Measurements from ENCODE around the gene PCDHGA4. TPM values are rescaled to one million over a fixed set of nuclear protein-coding genes. Genes with fewer than 3 reads are reported as not detected.

The PCDHGA4 gene
- total and polyA plus RNA-seq, 2 donors (not counting 1 experiment from before 2014, with no cell fraction given), result 0.13 to 1.1 TPM

DNA sequence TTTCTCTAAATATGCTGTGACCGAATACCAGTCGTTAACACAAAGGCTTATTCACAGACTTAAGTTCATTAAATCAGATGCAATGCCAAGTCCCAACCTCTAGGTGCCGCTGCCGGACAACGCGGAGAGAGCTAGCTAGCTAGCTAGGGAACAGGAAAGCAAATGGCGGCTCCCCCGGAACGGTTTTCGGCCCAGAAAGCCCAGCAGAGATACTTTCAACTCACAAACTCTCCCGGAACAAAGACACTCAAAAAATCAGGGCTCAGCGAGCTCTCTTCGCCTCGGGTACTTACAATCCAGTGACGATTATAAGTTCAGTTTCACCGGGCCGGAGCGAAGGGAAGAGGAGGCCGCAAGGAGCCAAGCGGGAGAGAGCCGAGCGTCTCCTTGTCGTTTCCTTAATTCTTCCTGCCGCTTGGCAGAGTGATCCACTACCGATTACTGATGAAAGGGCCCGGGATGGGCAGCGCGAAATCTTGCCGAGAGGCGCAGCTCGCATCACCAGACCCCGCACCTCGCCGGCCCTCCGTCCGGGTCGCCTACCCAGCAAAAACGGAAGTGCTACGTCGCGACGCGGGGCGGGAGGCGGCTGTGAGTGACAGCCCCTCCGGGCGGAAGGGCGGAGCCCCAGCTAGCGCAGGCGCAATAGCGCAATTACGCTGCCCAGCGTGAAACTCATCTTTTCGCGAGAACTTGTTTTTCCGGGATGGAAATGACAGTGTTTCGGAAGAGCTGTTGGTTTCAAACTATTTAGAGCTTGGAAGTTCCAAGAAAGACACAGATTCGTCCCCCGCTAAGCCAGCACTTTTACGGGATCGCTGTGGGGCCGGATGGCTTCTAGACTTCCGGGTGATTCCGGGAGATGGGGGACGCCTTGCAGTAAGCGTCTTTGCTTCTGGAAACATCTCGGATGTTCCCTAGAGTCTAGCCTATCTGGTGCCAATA lies 34.3 kb upstream of the PCDHGA4 start, which contains the start of gene TAF7:
Gene TAF7, minus strand, starts transcription at position 560 of the 945 bp plus-strand sequence. CDS start 740 bp downstream, outside the sequence.
- peaks cover 9 to 19% of the 10 kb centered on the region in 2 experiments for H3K36me3 ChIP-seq (replicated peaks in 1 of 2; ENCODE audit: control extremely low read depth in 1 of 2, control insufficient read depth in 1 of 2, extremely low read depth in 1 of 2, insufficient read depth in 2 of 2, low read length in 1 of 2)
- H3K4me3 Mint-ChIP-seq, result peak within 1 kb of the TSS; percentile 96
- peaks cover 37% of the 10 kb centered on the region for H3K79me2 ChIP-seq (ENCODE audit: control insufficient read depth, insufficient read depth, low read length)
- H3K27ac ChIP-seq (ENCODE audit: low read length in 2 of 2), result peak within 1 kb of the TSS; percentile 95 to 96
- ChIA-PET CTCF (interaction anchor here (0.6 to 4.4 kb wide), 30 partner anchors 9 to 700 kb away, joined by 3 to 37 read pairs (median 5); partner anchors contain the start of genes DIAPH1, FCHSD1, PCDHGA1 and PCDHGA10), POLR2A (interaction anchor here (0.5 to 1.5 kb wide), 6 partner anchors 244 to 1544 kb away, joined by 3 to 6 read pairs (median 6); partner anchors contain the start of genes ANKHD1, DIAPH1, FCHSD1 and RNF14)
- H3K9me3 Mint-ChIP-seq (ENCODE audit: insufficient read depth), result peaks cover 19% of the 10 kb centered on the region
- ATAC-seq (ENCODE audit: low read depth) (peak; percentile 90), DNase-seq (peak; percentile 96)
- H3K9ac ChIP-seq (ENCODE audit: low read length), result peak within 1 kb of the TSS; percentile 89
- peaks cover 28% of the 10 kb centered on the region for H3K4me1 Mint-ChIP-seq
- no peak for TF ChIP-seq EZH2 (IDR thresholded peaks at IDR 0.05; ENCODE audit: borderline replicate concordance, insufficient read depth, low read depth, low read length, poor library complexity, severe bottlenecking)
- TF ChIP-seq, protein P1, sequence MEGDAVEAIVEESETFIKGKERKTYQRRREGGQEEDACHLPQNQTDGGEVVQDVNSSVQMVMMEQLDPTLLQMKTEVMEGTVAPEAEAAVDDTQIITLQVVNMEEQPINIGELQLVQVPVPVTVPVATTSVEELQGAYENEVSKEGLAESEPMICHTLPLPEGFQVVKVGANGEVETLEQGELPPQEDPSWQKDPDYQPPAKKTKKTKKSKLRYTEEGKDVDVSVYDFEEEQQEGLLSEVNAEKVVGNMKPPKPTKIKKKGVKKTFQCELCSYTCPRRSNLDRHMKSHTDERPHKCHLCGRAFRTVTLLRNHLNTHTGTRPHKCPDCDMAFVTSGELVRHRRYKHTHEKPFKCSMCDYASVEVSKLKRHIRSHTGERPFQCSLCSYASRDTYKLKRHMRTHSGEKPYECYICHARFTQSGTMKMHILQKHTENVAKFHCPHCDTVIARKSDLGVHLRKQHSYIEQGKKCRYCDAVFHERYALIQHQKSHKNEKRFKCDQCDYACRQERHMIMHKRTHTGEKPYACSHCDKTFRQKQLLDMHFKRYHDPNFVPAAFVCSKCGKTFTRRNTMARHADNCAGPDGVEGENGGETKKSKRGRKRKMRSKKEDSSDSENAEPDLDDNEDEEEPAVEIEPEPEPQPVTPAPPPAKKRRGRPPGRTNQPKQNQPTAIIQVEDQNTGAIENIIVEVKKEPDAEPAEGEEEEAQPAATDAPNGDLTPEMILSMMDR (IDR thresholded peaks at IDR 0.05), result peak; percentile 89
- H4K20me1 ChIP-seq (ENCODE audit: control insufficient read depth, insufficient read depth, low read length, poor library complexity, severe bottlenecking), result no peaks in the 10 kb centered on the region
- no peaks in the 10 kb centered on the region for H3K27me3 ChIP-seq (replicated peaks in 1 of 4; ENCODE audit: control extremely low read depth in 1 of 4, control insufficient read depth in 3 of 4, insufficient read depth in 4 of 4, low read length in 3 of 4)
- 3% methylated on average over 64 of the region's 67 CpGs for WGBS (ENCODE audit: insufficient coverage)
- no peaks in the 10 kb centered on the region for H3K27me3 Mint-ChIP-seq
- H3K9me3 ChIP-seq (ENCODE audit: control extremely low read depth in 1 of 3, control insufficient read depth in 2 of 3, insufficient read depth in 1 of 3, low read length in 2 of 3), result peaks cover 22 to 60% (median 57%) of the 10 kb centered on the region in 3 donors
- intact Hi-C loops (cut with micrococcal nuclease), result loop anchor here (1.0 to 10.0 kb wide), 11 partner anchors 94 to 1450 kb away; partner anchors contain the start of genes ANKHD1, APBB3, ARHGAP26 and DELE1
- peak within 1 kb of the TSS; percentile 98 for H3K27ac Mint-ChIP-seq
- H3K4me1 ChIP-seq (ENCODE audit: control insufficient read depth in 2 of 2, insufficient read depth in 2 of 2, low read length in 2 of 2), result peaks cover 17 to 20% of the 10 kb centered on the region in 2 donors
- H2AFZ ChIP-seq (ENCODE audit: insufficient read depth, low read depth, low read length, poor library complexity, severe bottlenecking), result peak within 1 kb of the TSS; percentile 99
- peak within 1 kb of the TSS; percentile 74 for H3K4me2 ChIP-seq (replicated peaks; ENCODE audit: low read depth, low read length, poor library complexity, severe bottlenecking)
- H3K4me3 ChIP-seq (ENCODE audit: control extremely low read depth in 1 of 5, extremely low read depth in 1 of 5, insufficient read depth in 1 of 5, low read depth in 2 of 5, low read length in 4 of 5), result peak within 1 kb of the TSS; percentile 78 to 100 (median 97)
